ENCODE results near the gene CASZ1. TPM values are rescaled to one million over a fixed set of nuclear protein-coding genes. Genes with fewer than 3 reads are reported as not detected.
A peak's percentile ranks its signal among the peaks of the same experiment; 100 is the strongest.

The CASZ1 gene
- total RNA-seq, 4 donors from 2014 or later: 140 to 210 (median 169) TPM

- intact Hi-C loops (cut with DNase I; ENCODE audit: low total_unique reads): no loop called here
- TF ChIP-seq POLR2A (IDR thresholded peaks at IDR 0.05) (no peak), CTCF (IDR thresholded peaks at IDR 0.05) (no peak)
- 94 to 98% methylated on average over 12 of the region's 12 CpGs for WGBS, 2 donors
- no peak overlapping the region for H3K4me3 ChIP-seq (ENCODE audit: low read depth, poor library complexity, severe bottlenecking)
- peak in 1 of 2 donors; percentile 43 for DNase-seq (ENCODE audit: low spot score in 2 of 2)
Measured at GRCh38 chr1:10620776-10621175, 175.7 kb downstream of the CASZ1 start.

GRCh38 chr1:10617931-10618885, 178.2 kb downstream of the CASZ1 start:
- H3K4me3 ChIP-seq (ENCODE audit: low read depth, poor library complexity, severe bottlenecking): no peak overlapping the region
- TF ChIP-seq CTCF (IDR thresholded peaks at IDR 0.05) (no peak), POLR2A (IDR thresholded peaks at IDR 0.05) (no peak)
- peak in 1 of 2 donors; percentile 62 for DNase-seq (ENCODE audit: low spot score in 2 of 2)
- 94 to 97% methylated on average over 19 to 23 of the region's 23 CpGs for WGBS, 2 donors
- intact Hi-C loops (cut with DNase I; ENCODE audit: low total_unique reads): no loop called here

GRCh38 chr1:10617318-10617717, 179.1 kb downstream of the CASZ1 start:
- no peak overlapping the region for H3K4me3 ChIP-seq (ENCODE audit: low read depth, poor library complexity, severe bottlenecking)
- no peak for TF ChIP-seq POLR2A (IDR thresholded peaks at IDR 0.05)
- no peak for TF ChIP-seq CTCF (IDR thresholded peaks at IDR 0.05)
- WGBS, 2 donors: 96 to 98% methylated on average over 5 of the region's 5 CpGs
- intact Hi-C loops (cut with DNase I; ENCODE audit: low total_unique reads): no loop called here
- DNase-seq (ENCODE audit: low spot score in 2 of 2): peak in 1 of 2 donors; percentile 81

DNA sequence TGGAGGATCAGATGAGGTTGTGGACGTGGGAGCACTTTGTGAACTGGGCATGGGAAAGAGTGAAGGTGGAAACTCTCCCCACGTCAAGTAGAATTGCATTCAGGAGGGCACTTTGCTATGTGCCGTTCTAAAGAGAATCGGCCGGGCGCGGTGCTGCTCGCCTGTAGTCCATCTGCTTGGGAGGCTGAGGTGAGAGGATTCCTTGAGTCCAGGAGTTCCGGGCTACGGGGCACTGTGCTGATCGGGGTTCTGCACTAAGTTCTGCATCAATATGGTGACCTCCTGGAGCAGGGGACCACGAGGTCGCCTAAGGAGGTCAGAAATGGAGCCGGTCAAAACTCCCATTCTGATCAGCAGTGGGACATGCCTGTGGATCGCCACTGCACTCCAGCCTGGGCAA, 179.8 kb downstream of the CASZ1 start:
- no peak for TF ChIP-seq POLR2A (IDR thresholded peaks at IDR 0.05)
- TF ChIP-seq CTCF (IDR thresholded peaks at IDR 0.05): no peak
- H3K4me3 ChIP-seq (ENCODE audit: low read depth, poor library complexity, severe bottlenecking): no peak overlapping the region
- 94 to 98% methylated on average over 15 of the region's 15 CpGs for WGBS, 2 donors
- intact Hi-C loops (cut with DNase I; ENCODE audit: low total_unique reads): no loop called here
- DNase-seq (ENCODE audit: low spot score in 2 of 2): peak in 1 of 2 donors; percentile 58

DNA sequence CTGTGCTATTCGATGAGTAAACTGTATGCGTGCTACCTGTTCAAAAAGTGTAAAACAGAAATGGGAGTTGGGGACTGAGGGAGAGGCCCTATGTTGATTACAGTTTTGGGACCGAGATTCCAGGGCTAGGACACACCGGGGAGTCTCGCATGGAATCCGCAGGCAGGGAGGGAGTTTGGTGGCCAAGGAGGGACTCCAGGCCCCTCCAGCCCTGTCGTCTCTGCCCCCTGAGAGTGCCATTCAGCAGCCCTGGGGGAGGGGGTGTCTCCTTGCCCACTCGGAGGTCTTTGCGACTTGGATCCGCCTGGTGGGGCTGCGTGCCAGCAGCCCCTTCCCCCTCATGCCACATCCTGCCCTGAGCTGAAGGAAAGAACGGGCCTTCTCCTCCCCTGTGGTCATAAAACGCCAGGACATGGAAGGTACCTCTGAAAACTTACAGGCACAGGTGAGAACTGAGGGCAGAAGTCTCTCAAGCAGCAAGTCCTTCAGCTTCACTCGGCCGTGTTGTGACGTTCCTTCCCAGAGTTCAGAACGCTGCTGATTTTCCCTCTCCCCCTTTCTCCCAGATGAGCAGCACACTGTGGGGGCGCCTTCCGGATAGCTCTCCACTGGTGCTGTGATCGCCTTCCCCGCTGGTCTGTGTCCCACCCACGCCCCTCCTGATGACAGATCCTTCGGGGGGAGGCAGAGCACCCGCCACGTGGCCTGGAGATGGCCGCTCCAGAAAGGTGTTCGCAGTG, 180.3 kb downstream of the CASZ1 start:
- intact Hi-C loops (cut with DNase I; ENCODE audit: low total_unique reads): no loop called here
- DNase-seq (ENCODE audit: low spot score in 2 of 2): peak in 1 of 2 donors; percentile 60
- no peak overlapping the region for H3K4me3 ChIP-seq (ENCODE audit: low read depth, poor library complexity, severe bottlenecking)
- TF ChIP-seq POLR2A (IDR thresholded peaks at IDR 0.05): no peak
- no peak for TF ChIP-seq CTCF (IDR thresholded peaks at IDR 0.05)
- 90 to 95% methylated on average over 27 of the region's 27 CpGs for WGBS, 2 donors

Data from lower leg skin (tissue), 4 donors.